HepG2 (cell line): ENCODE results near the gene ATP4B. TPM values are rescaled to one million over a fixed set of nuclear protein-coding genes. Genes with fewer than 3 reads are reported as not detected.

Experiments used
- ATAC-seq: fragments of 200-7000 bp; cut with Tn5 transposase; 3 replicates; pipeline ENCODE4 v1.9.1; 2020; ENCODE audit warnings: mild to moderate bottlenecking, moderate library complexity
- BruUV-seq: library from RNA; stranded (reverse); fragments of 400-500 nt; replicated peaks from 2 replicates; lab custom pipeline; 2021; lab: Mats Ljungman, UMichigan
- CTCF ChIA-PET: fragments of 300-600 bp; formaldehyde crosslinking; extraction: SDS; loops from one replicate; lab custom pipeline; 2021; ENCODE audit warnings: low total read pairs, inconsistent platforms, low intra/inter-chr PET ratio; lab: Yijun Ruan, JAX
- POLR2A ChIA-PET: fragments of 350-600 bp; sonication (Branson Sonifier 250); formaldehyde crosslinking; loops from one replicate; lab custom pipeline; 2020; ENCODE audit warnings: antibody characterized with exemption, inconsistent platforms; lab: Yijun Ruan, JAX
- DNase-seq: peaks from one replicate; pipeline ENCODE4 v3.0.0-alpha.2; 2015; ENCODE audit warnings: low spot score
- FAIRE-seq: peaks from 3 replicates; lab custom pipeline; 2011; peaks lifted over from hg19 to GRCh38; lab: Jason Lieb, UNC
- H2AFZ ChIP-seq: one replicate; pipeline ENCODE4 v1.6.1; 2011; ENCODE audit warnings: low read length, inconsistent platforms
- H3K27ac ChIP-seq: fragments of 300-600 bp; 3 replicates; pipeline ENCODE4 v1.8.0; 2011; ENCODE audit warnings: mixed run types, mild to moderate bottlenecking, mixed read lengths, low read length, inconsistent platforms; ENCODE audit not compliant: insufficient read depth; ENCODE audit errors: extremely low read length
- H3K27me3 ChIP-seq, 2 experiments: fragments of 200-600 bp in 1 of 2; 2 replicates in 1 of 2; 3 replicates in 1 of 2; pipeline versions ENCODE4 v1.6.0 to v1.8.0; 2011; ENCODE audit warnings: low read length in 2 of 2, mild to moderate bottlenecking in 2 of 2, moderate library complexity in 2 of 2, inconsistent platforms in 1 of 2; ENCODE audit not compliant: insufficient read depth in 2 of 2, control insufficient read depth in 1 of 2
- H3K36me3 ChIP-seq, 2 experiments: fragments of 200-600 bp in 1 of 2; replicated peaks in 1 of 2; 2 replicates in 1 of 2; 3 replicates in 1 of 2; pipeline versions ENCODE4 v1.5.1 to v1.8.0; 2011; ENCODE audit warnings: low read length in 2 of 2, inconsistent platforms in 1 of 2; ENCODE audit not compliant: insufficient read depth in 2 of 2, control insufficient read depth in 1 of 2
- H3K4me1 ChIP-seq: 2 replicates; pipeline ENCODE4 v1.5.1; 2012; ENCODE audit warnings: low read length, inconsistent platforms; ENCODE audit not compliant: insufficient read depth
- H3K4me2 ChIP-seq: 2 replicates; pipeline ENCODE4 v1.6.0; 2011; ENCODE audit warnings: low read depth, low read length, inconsistent platforms
- H3K4me3 ChIP-seq, 3 experiments: fragments of 200-600 bp in 1 of 3; sonication (generic), shearing (Covaris generic) in 1 of 3; replicated peaks in 1 of 3; 2 replicates each; pipeline ENCODE4 v1.5.1; 2011 to 2016; ENCODE audit warnings: low read length in 3 of 3, inconsistent platforms in 2 of 3, low read depth in 2 of 3, mild to moderate bottlenecking in 2 of 3, control low read depth in 1 of 3, mixed read lengths in 1 of 3; ENCODE audit not compliant: insufficient read depth in 1 of 3
- H3K79me2 ChIP-seq: one replicate; pipeline ENCODE4 v1.6.1; 2011; ENCODE audit warnings: low read length, inconsistent platforms; ENCODE audit not compliant: insufficient read depth
- H3K9ac ChIP-seq: 2 replicates; pipeline ENCODE4 v1.6.0; 2011; ENCODE audit warnings: mild to moderate bottlenecking, low read depth, low read length, inconsistent platforms; ENCODE audit not compliant: insufficient read depth
- H3K9me3 ChIP-seq: 2 replicates; pipeline ENCODE4 v1.5.1; 2012; ENCODE audit warnings: mild to moderate bottlenecking, low read length
- H4K20me1 ChIP-seq: 2 replicates; pipeline ENCODE4 v1.6.0; 2011; ENCODE audit warnings: inconsistent platforms, mild to moderate bottlenecking, low read length, moderate library complexity; ENCODE audit not compliant: insufficient read depth
- CREM ChIP-seq, 2 experiments: sonication (generic) in 1 of 2; formaldehyde crosslinking in 1 of 2; IDR thresholded peaks; 2 replicates each; pipeline versions ENCODE4 v1.4.0 to v1.6.1; 2016 to 2020; ENCODE audit warnings: antibody characterized with exemption in 1 of 2, mild to moderate bottlenecking in 1 of 2, missing genetic modification reagents in 1 of 2
- IRF9 ChIP-seq: sonication (generic); formaldehyde crosslinking; IDR thresholded peaks from 2 replicates; pipeline ENCODE4 v1.8.0; 2022; ENCODE audit warnings: missing genetic modification reagents, mild to moderate bottlenecking, borderline replicate concordance
- RBM22 ChIP-seq: fragments of 200-400 bp; formaldehyde crosslinking; optimal IDR thresholded peaks from 2 replicates; pipeline ENCODE3; 2017; ENCODE audit warnings: mild to moderate bottlenecking, low read length, moderate library complexity
- ZSCAN30 ChIP-seq: sonication (generic); formaldehyde crosslinking; IDR thresholded peaks from 2 replicates; pipeline ENCODE4 v1.5.0; 2020; ENCODE audit warnings: mild to moderate bottlenecking, missing genetic modification reagents
- WGBS: methylation state at CpG from one replicate; pipeline ENCODE4 v1.1.6; 2017; ENCODE audit warnings: low lambda C conversion rate; 5-methylcytosine and 5-hydroxymethylcytosine counted together
- in situ Hi-C: cut with HindIII; loops from 2 replicates; pipeline ENCODE4 v1.10.0; 2017; ENCODE audit warnings: low pct_unique_long_range_greater_than_20kb; ENCODE audit not compliant: extremely low pct_ligation_motif_present
- intact Hi-C: fragments of 100-400 bp; cut with micrococcal nuclease; formaldehyde crosslinking; loops from one replicate; pipeline ENCODE4 v1.10.0; 2022; ENCODE audit not compliant: unreplicated experiment
- polyA plus RNA-seq, 8 experiments: library from polyadenylated mRNA; depleted of rRNA in 3 of 8; stranded (reverse) in 7 of 8; unstranded in 1 of 8; fragments of >200 nt; fragmentation: Illumina TruSeq in 4 of 8; extraction: Trizol in 4 of 8; gene quantifications; 2 replicates each; pipeline versions ENCODE4 v1.2.1 to v1.2.3, GENCODE V29; 2011 to 2016; ENCODE audit warnings: low read depth in 4 of 8, missing spikeins in 1 of 8, mixed read lengths in 1 of 8; ENCODE audit not compliant: insufficient read depth in 1 of 8
- total RNA-seq, 5 experiments: library from RNA; depleted of rRNA; stranded (reverse); fragments of >200 nt; fragmentation: Illumina TruSeq; extraction: Trizol; gene quantifications; 2 replicates each; pipeline ENCODE4 v1.2.3, GENCODE V29; 2016; ENCODE audit warnings: low read depth in 1 of 5

The ATP4B gene
- total and polyA plus RNA-seq, 2 of the 13 experiments (the other 11 are each of a cell fraction or from before 2014, with no cell fraction given): not detected

- Histone ChIP-seq H3K27me3 (no peaks in the 10 kb centered on the region), H3K36me3 (peaks cover 3 to 15% of the 10 kb centered on the region in 2 experiments; a peak in 3 of 5 replicates), H3K4me3 (no peak overlapping the region), H3K9me3 (no peaks in the 10 kb centered on the region), H3K4me1 (no peaks in the 10 kb centered on the region), H3K4me2 (no peak overlapping the region), H3K27ac (no peak overlapping the region), H4K20me1 (no peaks in the 10 kb centered on the region), H2AFZ (no peak overlapping the region)
- FAIRE-seq: no peak
- ChIA-PET CTCF (no interaction called here), POLR2A (no interaction called here)
- no peak for ATAC-seq
- intact Hi-C loops: no loop called here
- 93% methylated on average over 1 of the region's 1 CpG for WGBS
- BruUV-seq: no TSS peak
- in situ Hi-C loops: no loop called here
- DNase-seq: no peak
- TF ChIP-seq IRF9 (CRISPR knock-in tag) (no peak), ZSCAN30 (CRISPR knock-in tag) (no peak)
- TF ChIP-seq, all 625 proteins: peak for 0
- Histone ChIP-seq H3K79me2 (no peaks in the 10 kb centered on the region), H3K9ac (no peak overlapping the region)
Measured at GRCh38 chr13:113644800-113645199, 13.2 kb downstream of the ATP4B start.

- BruUV-seq: TSS peak; percentile 20
- DNase-seq: no peak
- in situ Hi-C loops (no loop called here), intact Hi-C loops (no loop called here)
- ChIA-PET CTCF (no interaction called here), POLR2A (no interaction called here)
- no peak overlapping the region for H3K4me2 ChIP-seq
- FAIRE-seq: no peak
- TF ChIP-seq CREM (IDR thresholded peaks at IDR 0.05) (no peak), CREM (CRISPR knock-in tag; IDR thresholded peaks at IDR 0.05) (no peak), RBM22 (peak; percentile 29)
- H3K36me3 ChIP-seq: peaks cover 5 to 24% of the 10 kb centered on the region in 2 experiments; a peak in 4 of 5 replicates
- no peaks in the 10 kb centered on the region for H4K20me1 ChIP-seq
- ATAC-seq: no peak
- H3K4me3 ChIP-seq: no peak overlapping the region
- no peak overlapping the region for H3K27ac ChIP-seq
- no peak overlapping the region for H3K9ac ChIP-seq
- H2AFZ ChIP-seq: no peak overlapping the region
- WGBS: 94% methylated on average over 5 of the region's 5 CpGs
- no peaks in the 10 kb centered on the region for H3K4me1 ChIP-seq
- no peaks in the 10 kb centered on the region for H3K79me2 ChIP-seq
- no peaks in the 10 kb centered on the region for H3K9me3 ChIP-seq
- H3K27me3 ChIP-seq: no peaks in the 10 kb centered on the region
Measured at GRCh38 chr13:113643593-113643992, 14.4 kb downstream of the ATP4B start.
